Upper lobe of right lung (tissue), 1 donor: ENCODE measurements around the gene USP34. TPM values are rescaled to one million over a fixed set of nuclear protein-coding genes. Genes with fewer than 3 reads are reported as not detected.

Experiments
- ATAC-seq: fragments of 200-7000 bp; cut with Tn5 transposase; one replicate; pipeline ENCODE4 v1.9.1; 2020; ENCODE audit warnings: mild to moderate bottlenecking, moderate library complexity
- DNase-seq: peaks from one replicate; pipeline ENCODE4 v3.0.0-alpha.2; 2020
- H3K27ac ChIP-seq: fragments of 200-600 bp; one replicate; pipeline ENCODE4 v1.8.0; 2022
- H3K27me3 ChIP-seq: fragments of 200-600 bp; one replicate; pipeline ENCODE4 v1.8.0; 2022; ENCODE audit warnings: mild to moderate bottlenecking
- H3K36me3 ChIP-seq: fragments of 200-600 bp; one replicate; pipeline ENCODE4 v1.8.0; 2022
- H3K4me1 ChIP-seq: fragments of 200-600 bp; one replicate; pipeline ENCODE4 v1.8.0; 2022
- H3K4me3 ChIP-seq: fragments of 200-600 bp; one replicate; pipeline ENCODE4 v1.8.0; 2022; ENCODE audit warnings: mild to moderate bottlenecking
- H3K9me3 ChIP-seq: fragments of 200-600 bp; one replicate; pipeline ENCODE4 v1.8.0; 2022
- intact Hi-C: fragments of 100-400 bp; cut with DNase I; formaldehyde crosslinking; loops from one replicate; pipeline ENCODE4 v1.11.0; 2022
- total RNA-seq: library from RNA; stranded (reverse); fragmentation: NEBNext Ultra II Directional; extraction: Animal tissue kit (Norgen Biotek cat#: 25700); gene quantifications from one replicate; pipeline ENCODE4 v1.2.1, GENCODE V29; 2021
- TF ChIP-seq, protein P1 (sequence below): fragments of 200-600 bp; IDR thresholded peaks from one replicate; pipeline ENCODE4 v1.8.0; 2022; ENCODE audit warnings: antibody characterized with exemption
- donor health status: DM: no; HTN: yes; CAD: no; lungs with severe emphysema.

The USP34 gene
- total RNA-seq, 1 donor from 2014 or later = 112 TPM

DNA sequence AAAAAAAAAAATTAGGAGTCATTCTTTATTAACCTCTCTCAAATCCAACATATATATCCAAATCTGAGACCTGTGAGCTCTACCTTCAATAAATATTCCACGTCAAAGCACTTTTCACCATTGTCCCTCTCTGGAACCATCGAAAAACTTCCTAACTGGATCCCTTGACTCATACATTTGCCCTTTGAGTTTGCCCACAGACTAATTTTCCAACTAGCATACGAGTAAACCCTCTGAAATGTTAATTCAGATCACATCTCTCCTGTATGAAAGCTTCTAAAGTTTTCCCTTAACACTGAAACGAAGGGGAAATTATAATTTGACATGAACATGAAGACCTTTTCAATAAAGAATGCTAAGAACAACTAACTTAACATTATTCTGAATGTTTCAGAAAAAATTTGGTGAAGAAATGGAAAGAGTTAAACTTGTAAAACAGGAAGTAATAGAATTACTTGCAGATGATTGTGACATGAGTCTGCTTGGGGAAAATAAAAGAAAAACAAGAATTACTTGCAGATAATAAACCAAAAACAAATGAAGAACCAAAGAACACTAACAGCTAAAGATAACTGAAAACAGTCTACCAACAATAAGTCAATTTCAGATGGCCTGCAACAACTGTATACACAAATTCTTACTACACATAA lies 198.3 kb downstream of the USP34 start:
- DNase-seq (no peak), ATAC-seq (no peak)
- intact Hi-C loops = no loop called here
- Histone ChIP-seq H3K27ac (no peak overlapping the region), H3K4me3 (no peak overlapping the region), H3K27me3 (no peaks in the 10 kb centered on the region), H3K4me1 (no peaks in the 10 kb centered on the region), H3K36me3 (peaks cover 23% of the 10 kb centered on the region), H3K9me3 (no peaks in the 10 kb centered on the region)
- TF ChIP-seq, protein P1, sequence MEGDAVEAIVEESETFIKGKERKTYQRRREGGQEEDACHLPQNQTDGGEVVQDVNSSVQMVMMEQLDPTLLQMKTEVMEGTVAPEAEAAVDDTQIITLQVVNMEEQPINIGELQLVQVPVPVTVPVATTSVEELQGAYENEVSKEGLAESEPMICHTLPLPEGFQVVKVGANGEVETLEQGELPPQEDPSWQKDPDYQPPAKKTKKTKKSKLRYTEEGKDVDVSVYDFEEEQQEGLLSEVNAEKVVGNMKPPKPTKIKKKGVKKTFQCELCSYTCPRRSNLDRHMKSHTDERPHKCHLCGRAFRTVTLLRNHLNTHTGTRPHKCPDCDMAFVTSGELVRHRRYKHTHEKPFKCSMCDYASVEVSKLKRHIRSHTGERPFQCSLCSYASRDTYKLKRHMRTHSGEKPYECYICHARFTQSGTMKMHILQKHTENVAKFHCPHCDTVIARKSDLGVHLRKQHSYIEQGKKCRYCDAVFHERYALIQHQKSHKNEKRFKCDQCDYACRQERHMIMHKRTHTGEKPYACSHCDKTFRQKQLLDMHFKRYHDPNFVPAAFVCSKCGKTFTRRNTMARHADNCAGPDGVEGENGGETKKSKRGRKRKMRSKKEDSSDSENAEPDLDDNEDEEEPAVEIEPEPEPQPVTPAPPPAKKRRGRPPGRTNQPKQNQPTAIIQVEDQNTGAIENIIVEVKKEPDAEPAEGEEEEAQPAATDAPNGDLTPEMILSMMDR = no peak

DNA sequence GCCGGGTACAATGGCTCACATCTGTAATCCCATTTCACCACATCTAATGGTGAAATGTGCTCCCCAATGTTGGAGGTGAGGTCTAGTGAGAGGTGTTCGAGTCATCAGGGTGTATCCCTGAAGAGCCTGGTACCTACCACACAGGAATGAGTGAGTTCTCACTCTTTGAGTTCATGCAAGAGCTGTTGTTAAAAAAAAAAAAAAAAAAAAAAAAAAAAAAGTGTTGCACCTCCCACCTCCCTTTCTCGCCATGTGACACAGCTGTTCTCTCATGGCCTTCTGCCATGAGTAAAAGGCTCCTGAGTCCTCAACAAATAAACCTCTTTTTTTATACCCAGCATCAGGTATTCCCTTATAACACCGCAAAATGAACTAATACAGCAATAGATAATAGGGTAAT lies 202.6 kb downstream of the USP34 start:
- no peak overlapping the region for H3K27ac ChIP-seq
- DNase-seq (no peak), ATAC-seq (no peak)
- no peaks in the 10 kb centered on the region for H3K9me3 ChIP-seq
- H3K4me1 ChIP-seq = no peaks in the 10 kb centered on the region
- peaks cover 36% of the 10 kb centered on the region for H3K36me3 ChIP-seq
- intact Hi-C loops = no loop called here
- no peaks in the 10 kb centered on the region for H3K27me3 ChIP-seq
- TF ChIP-seq, protein P1 = no peak
- H3K4me3 ChIP-seq = no peak overlapping the region

DNA sequence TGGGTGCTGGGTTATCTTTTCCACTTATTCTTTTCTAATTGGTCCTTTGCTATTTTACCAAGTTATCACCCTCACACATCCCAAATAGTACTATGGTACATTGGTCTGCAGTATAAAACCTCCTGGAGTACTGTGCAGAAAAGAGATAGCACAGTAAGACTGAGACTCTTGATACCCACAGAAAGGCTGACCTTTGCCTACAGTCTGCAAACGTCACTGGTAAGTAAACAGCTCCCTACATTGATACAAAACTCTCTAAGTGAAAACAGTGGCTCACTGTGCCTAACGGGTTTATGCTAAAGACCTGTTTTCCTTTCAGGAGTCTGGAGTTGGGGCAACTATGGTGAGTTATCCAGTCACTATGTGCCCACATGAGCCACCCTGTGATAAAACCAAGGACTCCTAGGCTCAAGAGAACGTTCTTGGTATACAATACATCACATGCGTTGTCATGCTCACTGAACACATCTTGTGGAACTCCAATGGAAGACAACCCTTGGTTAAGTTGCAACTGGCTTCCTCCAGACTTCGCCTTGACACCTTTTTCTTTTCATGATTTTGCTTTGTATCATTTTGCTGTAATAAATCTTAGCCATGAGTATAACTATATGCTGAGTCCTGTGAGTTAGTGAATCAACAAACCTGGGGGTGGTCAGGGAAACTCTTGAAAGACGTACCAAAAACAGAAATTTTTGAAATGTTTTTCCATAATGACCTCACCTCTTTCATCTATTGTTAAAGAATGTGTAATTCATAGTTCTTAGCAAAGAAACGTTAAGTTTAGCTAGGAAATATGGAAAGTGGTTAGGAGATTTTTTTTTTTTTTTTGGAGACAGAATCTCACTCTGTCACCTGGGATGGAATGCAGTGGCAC lies 204.0 kb downstream of the USP34 start:
- DNase-seq = no peak
- Histone ChIP-seq H3K9me3 (no peaks in the 10 kb centered on the region), H3K27ac (no peak overlapping the region), H3K36me3 (peaks cover 42% of the 10 kb centered on the region), H3K4me3 (no peak overlapping the region), H3K27me3 (no peaks in the 10 kb centered on the region), H3K4me1 (no peaks in the 10 kb centered on the region)
- no peak for ATAC-seq
- intact Hi-C loops = no loop called here
- TF ChIP-seq, protein P1 = no peak

DNA sequence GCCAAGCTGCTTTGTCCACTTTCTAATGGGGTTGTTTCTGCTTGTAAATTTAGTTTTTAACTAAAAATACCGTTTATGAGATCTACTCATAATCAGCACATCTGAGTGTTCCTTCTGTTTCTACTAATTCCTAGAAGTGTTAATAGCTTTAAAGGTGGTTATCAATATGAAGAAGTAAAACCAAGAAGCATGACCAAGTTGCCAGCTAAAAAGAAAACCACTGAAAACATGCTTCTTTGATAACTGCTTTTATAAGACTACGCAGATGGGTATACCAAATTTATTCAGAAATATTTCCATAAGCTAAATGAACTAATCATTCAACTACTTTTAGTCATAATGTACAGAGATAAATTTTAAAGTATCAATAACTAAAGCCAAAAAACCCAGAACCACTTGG lies 207.1 kb downstream of the USP34 start:
- H3K27me3 ChIP-seq = no peaks in the 10 kb centered on the region

DNA sequence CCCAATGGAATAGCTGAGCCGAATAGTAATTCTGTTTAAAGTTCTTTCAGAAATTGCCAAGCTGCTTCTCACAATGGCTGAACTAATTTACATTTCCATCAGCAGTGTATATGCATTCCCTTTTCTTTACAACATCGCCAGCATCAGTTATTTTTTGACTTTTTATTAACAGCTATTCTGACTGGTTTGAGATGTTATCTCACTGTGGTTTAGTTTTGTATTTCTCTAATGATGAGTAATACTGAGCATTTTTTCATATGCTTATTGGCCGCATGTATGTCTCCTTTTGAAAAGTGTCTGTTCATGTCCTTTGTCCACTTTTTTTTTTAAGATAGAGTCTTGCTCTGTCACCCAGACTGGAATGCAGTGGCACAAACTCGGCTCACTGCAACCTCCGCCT lies 208.2 kb downstream of the USP34 start:
- no peaks in the 10 kb centered on the region for H3K27me3 ChIP-seq
- no peak for DNase-seq
- H3K27ac ChIP-seq = no peak overlapping the region
- TF ChIP-seq, protein P1 = no peak
- no peak overlapping the region for H3K4me3 ChIP-seq
- ATAC-seq = no peak
- H3K9me3 ChIP-seq = no peaks in the 10 kb centered on the region
- peaks cover 50% of the 10 kb centered on the region for H3K36me3 ChIP-seq
- intact Hi-C loops = no loop called here
- H3K4me1 ChIP-seq = no peaks in the 10 kb centered on the region

More for the DNA sequence above, 207.1 kb downstream of the USP34 start:
- no peak for ATAC-seq
- Histone ChIP-seq H3K4me3 (no peak overlapping the region), H3K27ac (no peak overlapping the region), H3K9me3 (no peaks in the 10 kb centered on the region), H3K4me1 (no peaks in the 10 kb centered on the region), H3K36me3 (peaks cover 44% of the 10 kb centered on the region)
- no peak for DNase-seq
- intact Hi-C loops = no loop called here
- TF ChIP-seq, protein P1 = no peak
